GM21360 (cell line): ENCODE results near the gene SFSWAP.
"Not testable (repeated sequence)": the region's sequence is repeated elsewhere in the genome, so short reads cannot be mapped to it uniquely, and the experiment has no call there.

Experiments used
- ATAC-seq: cut with Tn5 transposase; IDR thresholded peaks from one replicate; pipeline ENCODE4 v1.9.1; 2021; ENCODE audit warnings: mild to moderate bottlenecking, moderate library complexity; ENCODE audit not compliant: unreplicated experiment

Gene SFSWAP

DNA sequence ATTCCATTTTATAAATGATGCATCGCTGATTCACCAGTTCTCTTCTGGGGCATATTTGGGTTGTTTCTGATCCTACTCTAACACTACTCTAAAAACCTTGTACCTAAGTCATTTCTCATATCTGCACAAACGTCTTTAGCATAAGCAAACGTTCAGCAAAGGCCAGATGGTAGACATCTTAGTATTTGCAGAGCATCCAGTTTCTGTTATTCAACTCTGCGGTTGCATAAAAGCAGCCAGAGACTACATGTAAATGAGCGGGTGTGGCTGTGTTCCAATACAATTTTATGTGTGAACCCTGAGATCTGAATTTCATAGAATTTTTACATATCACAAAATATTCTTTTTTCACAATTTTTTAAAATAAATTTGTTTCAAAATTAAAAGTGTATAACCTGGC is 94.5 kb downstream of the SFSWAP start:
- no peak for ATAC-seq

DNA sequence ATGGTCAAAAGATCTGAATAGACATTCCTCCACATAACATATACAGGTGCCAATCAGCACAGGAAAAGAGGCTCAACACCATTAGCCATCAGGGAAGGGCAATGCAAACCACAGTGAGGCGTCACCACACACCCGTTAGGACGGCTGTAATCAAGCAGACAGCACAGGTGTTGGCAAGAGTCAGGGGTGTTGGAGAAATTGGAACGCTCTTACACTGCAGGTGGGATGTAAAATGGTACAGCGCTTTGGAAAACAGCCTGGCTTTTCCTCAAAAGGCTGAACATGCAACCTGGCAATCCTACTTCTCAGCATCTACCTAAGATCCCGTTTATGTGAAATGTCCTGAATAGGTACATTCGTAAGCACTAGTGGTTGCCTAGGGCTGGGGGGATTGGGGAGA is 95.8 kb downstream of the SFSWAP start:
- ATAC-seq = no peak

DNA sequence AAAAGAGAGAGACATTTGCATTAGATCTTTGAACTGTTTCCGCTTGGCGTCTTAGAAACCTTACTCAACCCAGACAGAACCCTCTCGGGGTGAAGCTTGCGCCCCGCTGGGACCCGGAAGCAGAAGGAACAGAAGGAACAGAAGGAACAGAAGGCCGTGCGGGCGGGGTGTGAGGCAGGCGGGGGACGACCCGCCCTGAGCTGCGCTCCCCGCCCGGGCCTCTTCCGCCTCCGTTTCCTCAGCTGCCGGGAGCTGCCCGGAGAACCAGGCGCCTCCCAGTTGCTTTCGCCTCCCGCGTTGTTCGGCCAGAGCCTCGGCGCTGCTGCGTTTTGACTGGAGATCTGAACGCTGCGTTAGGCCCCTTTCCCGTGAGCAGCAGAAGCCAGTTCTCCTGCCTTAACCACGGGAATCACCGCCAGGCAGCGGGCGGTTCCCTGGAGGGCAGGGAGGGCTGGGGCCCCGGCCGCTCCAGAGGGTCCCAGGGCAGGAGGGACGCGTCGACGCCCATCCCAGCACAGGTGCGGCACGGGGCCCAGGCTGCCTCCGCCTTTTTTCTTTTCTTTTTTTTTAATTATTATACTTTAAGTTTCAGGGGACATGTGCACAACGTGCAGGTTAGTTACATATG is 98.0 kb downstream of the SFSWAP start:
- peak; percentile 40 for ATAC-seq

DNA sequence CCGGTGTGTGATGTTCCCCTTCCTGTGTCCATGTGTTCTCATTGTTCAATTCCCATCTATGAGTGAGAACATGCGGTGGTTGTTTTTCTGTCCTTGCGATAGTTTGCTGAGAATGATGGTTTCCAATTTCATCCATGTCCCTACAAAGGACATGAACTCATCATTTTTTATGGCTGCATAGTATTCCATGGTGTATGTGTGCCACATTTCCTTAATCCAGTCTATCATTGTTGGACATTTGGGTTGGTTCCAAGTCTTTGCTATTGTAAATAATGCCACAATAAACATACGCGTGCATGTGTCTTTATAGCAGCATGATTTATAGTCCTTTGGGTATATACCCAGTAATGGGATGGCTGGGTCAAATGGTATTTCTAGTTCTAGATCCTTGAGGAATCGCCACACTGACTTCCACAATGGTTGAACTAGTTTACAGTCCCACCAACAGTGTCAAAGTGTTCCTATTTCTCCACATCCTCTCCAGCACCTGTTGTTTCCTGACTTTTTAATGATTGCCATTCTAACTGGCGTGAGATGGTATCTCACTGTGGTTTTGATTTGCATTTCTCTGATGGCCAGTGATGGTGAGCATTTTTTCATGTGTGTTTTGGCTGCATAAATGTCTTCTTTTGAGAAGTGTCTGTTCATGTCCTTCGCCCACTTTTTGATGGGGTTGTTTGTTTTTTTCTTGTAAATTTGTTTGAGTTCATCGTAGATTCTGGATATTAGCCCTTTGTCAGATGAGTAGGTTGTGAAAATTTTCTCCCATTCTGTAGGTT is 98.8 kb downstream of the SFSWAP start:
- not testable (repeated sequence) for ATAC-seq

DNA sequence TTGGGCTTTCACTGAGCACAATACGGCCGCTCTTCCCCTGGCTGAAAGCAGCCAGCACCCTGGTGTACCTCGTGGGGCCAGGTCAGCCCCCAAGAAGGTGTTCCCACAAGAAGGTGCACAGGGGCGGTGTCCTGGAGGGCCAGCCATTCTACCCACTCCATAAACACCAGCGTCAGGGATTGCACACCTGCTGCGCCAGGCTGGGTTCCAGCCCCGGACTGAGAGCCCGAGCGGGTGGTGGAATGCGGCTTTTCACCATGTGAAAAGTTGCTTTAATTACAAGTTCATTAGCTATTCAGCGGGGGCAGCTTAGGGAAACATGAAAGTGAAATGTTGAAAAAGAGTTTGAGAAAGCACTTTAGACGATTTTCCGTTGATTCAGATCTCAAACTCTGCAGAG is 99.8 kb downstream of the SFSWAP start:
- ATAC-seq = no peak

GRCh38 chr12:131815131-131815530 is 104.2 kb downstream of the SFSWAP start:
- no peak for ATAC-seq

GRCh38 chr12:131816495-131816894 is 105.6 kb downstream of the SFSWAP start:
- ATAC-seq = no peak

- ATAC-seq = no peak
Measured at GRCh38 chr12:131817241-131817640, 106.4 kb downstream of the SFSWAP start.

DNA sequence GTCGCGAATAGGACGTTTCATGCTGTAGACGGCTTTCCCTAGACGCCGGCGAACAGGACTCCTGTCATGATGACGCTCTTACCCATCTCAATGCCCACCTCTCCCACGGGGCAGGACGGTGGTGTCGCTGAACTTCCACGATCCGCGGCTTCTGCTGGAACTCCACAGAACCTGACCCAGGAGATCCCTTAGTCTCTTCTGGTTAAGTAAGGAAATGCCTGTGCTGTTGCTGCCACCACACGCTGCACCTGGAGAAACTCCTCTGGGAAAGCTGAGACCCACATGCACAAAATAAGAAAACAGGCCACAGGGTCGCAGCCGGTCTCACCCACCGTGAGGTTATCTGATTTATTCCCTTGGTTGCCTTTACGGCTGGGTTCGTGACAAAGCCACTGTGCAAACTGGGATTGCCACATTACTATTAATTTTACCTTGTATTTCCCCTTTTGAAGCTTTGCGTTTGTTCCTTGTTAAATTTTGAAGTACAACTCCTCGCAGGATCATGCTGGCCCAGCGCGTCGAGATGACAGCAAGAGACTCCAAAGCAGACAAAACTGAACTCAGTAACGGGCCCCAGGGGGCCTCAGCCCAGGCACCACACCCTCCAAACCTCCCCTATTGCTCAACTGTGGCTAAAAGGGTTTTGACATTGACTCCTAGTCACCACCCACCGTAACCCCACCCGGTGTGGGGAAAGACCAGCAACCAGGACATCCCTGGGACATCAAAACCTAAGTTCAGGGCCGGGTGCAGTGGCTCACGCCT is 108.1 kb downstream of the SFSWAP start:
- no peak for ATAC-seq

DNA sequence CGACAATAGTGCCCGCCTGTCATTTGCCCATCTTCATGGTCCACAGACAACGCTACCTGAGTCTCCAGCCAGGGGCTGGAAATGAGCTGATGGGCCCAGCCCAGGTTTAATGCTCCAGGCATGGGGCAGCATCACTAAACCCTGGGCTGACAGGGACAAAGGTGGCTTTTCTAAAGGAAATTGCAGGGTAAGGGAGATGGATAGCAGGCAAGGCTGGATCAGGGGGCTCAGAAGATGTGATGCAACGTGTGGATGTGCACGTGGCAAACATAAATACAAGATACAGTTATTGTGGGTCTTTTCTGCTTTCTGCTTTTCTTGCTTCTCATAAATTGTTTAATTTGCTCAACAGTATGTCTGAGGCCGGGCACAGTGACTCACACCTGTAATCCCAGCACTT is 113.6 kb downstream of the SFSWAP start:
- no peak for ATAC-seq

DNA sequence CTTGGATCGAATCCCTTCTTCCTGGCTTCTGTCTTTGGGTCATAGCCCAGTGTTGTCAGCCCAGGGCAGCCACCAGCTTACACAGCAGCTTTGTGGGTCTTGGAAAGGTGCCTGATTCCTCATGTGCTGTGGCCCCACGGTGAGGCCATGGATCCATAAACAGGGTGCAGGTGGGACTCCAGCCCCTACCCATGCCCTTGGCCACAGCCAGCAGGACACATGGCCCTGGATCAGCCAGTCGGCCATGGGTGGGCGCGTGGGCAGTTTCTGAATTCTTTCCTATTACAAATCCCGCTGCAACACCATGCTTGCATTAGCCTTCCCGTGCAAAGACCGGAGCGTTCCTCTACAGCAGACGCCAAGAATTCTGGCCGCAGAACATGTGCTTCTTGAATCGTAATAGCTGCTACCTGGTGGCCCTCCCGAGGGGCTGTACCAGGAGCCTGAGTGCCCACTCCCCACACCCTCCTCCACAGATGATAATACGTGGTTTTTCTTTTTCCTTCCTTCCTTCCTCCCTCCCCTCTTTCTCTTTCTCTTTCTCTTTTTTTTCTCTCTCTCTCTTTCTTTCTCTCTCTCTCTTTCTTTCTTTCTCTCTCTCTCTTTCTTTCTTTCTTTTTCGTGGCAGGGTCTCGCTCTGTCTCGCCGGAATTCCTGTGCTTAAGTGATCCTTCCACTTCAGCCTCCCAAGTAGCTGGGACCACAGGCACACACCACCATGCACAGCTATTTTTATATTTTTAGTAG is 114.4 kb downstream of the SFSWAP start:
- ATAC-seq = no peak

GRCh38 chr12:131826097-131826928 is 115.4 kb downstream of the SFSWAP start:
- ATAC-seq = no peak

DNA sequence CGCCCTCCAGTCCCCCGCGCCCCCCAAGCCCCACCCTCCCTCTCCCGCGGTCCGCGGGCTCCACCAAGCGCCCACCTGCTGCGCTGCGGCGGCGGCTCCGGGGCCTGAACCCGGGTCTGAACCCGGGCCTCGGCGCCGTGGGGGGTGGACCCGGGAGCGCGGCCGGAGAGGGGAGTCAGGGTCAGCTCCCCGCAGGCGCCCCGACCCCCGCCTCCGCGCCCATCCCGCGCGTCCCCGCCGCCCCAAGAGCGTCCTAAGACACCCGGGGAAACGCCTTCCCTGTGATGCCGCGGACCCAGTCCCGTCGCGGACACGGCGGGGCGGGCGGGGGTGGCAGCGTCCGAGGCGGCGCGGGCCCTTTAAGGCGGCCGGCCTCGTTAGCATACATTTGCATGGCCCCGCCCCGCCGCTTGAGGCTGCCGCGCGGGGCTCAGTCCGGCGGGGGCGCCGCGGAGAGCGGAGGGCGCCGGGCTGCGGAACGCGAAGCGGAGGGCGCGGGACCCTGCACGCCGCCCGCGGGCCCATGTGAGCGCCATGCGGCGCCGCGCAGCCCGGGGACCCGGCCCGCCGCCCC is 117.2 kb downstream of the SFSWAP start, which contains the start of gene MMP17:
Gene MMP17 (plus strand): TSS at position 433 of the 574 bp plus-strand sequence. CDS start 102 bp downstream, at position 535.
- ATAC-seq = peak; percentile 54

DNA sequence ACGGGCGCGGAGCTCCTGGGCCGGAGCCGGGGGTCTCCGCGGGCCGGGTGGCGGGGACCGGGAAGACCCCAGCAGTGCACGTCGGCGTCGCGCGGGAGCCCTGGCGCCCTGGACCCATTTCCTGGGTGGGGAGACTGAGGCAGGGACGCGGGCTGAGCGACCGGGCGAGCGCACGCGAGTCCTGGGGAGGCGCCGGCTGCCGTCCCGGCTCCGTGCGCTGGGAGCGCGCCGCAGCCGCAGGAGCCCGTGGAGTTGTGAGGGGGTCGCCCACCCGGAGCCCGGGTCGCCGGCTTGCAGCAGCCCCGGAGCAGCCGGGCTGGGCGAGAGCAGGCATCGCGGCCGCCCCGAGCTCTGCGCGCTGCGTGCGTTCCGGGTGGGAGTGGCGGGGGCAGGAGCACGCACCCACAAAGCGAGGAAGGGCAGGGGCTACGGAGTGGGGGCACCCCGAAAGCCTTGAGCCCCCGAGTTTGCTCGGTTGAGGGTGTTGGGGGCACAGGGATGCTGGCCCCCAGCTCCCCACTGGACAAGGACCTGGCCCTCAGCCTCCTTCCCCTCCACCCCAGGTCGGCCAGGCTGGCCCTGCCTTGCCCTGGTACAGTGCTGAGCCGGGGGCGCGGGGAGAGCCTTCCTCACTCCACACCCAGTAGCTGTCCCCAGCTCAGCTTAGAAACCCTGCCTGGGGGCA is 117.9 kb downstream of the SFSWAP start:
- no peak for ATAC-seq

- ATAC-seq = no peak
Measured at GRCh38 chr12:131829356-131829747, 118.5 kb downstream of the SFSWAP start.

GRCh38 chr12:131829791-131830334 is 119.0 kb downstream of the SFSWAP start:
- no peak for ATAC-seq

- ATAC-seq = no peak
Measured at GRCh38 chr12:131830335-131830913, 119.5 kb downstream of the SFSWAP start.

DNA sequence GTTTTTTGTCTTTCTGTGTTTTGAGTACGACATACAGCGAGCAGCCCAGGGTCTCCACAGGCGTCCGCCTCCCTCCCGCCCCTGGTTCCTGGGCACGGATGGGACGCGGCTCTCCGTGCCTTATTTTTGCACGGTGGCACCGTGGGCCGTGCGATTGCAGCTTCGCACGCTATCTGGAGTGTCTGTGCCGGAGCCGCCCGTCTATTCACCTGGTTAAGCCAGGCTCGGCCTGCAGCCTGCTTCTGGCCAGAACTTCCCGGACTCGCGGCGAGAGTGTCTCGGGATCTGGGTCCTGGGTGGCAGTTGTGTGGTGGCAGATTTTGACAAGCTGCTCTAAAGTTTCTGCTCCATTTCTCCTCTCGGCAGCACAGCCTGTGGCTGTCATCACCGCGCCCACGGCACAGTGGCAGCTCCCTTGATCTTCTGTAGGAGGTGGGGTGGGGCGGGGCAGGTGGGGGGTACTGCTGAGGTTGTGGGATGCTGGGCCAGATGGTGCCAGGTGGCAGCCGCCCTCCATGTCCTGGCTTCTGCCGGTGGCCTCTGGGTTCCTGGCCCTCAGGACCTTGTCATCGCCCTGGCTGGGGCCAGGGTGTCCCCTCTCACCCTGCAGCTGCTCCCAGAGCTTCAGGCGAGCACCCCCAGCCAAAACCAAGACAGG is 120.2 kb downstream of the SFSWAP start:
- ATAC-seq = no peak
